ENCODE results near the gene WFS1. TPM values are rescaled to one million over a fixed set of nuclear protein-coding genes. Genes with fewer than 3 reads are reported as not detected.

The WFS1 gene
- total and polyA plus RNA-seq, 2 of the 4 experiments (the other 2 are of a cell fraction): 9.7 to 42.4 TPM

DNA sequence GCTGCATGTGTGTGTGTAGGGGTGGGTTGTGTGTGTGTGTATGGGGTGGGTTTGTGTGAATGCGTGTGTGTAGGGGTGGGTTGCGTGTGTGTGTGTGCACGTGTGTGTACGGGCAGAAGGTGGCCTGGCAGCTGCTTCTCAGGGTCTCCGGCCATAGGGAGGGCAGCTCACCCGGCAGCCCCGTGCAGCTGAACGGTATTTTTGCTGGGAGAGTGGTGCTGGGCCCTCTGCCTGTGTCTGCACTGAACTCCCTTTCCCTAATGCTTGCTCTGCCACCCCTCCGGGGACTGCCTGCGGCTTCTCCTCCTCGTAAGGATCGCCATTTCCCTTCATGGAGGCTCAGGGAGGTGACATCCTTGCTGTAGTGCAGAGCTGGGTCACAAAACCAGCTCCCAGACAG lies 30.2 kb downstream of the WFS1 start:
- Histone ChIP-seq H4K20me1 (ENCODE audit: insufficient read depth, low read length) (peaks cover 9% of the 10 kb centered on the region), H3K14ac (replicated peaks; ENCODE audit: low read depth, low read length) (no peak overlapping the region), H3K56ac (ENCODE audit: extremely low read depth, insufficient read depth, low read length) (no peak overlapping the region), H3K9me1 (ENCODE audit: insufficient read depth, low read length) (peaks cover 19% of the 10 kb centered on the region), H3K4ac (ENCODE audit: low read depth, low read length) (no peak overlapping the region), H2AK5ac (ENCODE audit: low read depth, low read length) (no peak overlapping the region), H4K5ac (ENCODE audit: low read depth, low read length) (no peak overlapping the region), H3K4me2 (ENCODE audit: low read depth, low read length) (no peak overlapping the region), H2BK120ac (ENCODE audit: low read depth, low read length) (no peak overlapping the region), H3K18ac (ENCODE audit: low read depth, low read length) (no peak overlapping the region), H3K9ac (ENCODE audit: low read depth, low read length) (no peak overlapping the region), H3K36me3 (ENCODE audit: control insufficient read depth, insufficient read depth, low read length) (peaks cover 65% of the 10 kb centered on the region), H2AFZ (replicated peaks; ENCODE audit: low read length, poor library complexity) (no peak overlapping the region), H2BK15ac (ENCODE audit: low read depth, low read length) (no peak overlapping the region), H2BK20ac (ENCODE audit: low read depth, low read length) (no peak overlapping the region), H2BK5ac (ENCODE audit: low read depth, low read length, poor library complexity, severe bottlenecking) (peak overlapping the region; percentile 52), H3K79me1 (ENCODE audit: low read depth in 1 of 2, low read length in 2 of 2) (no peaks in the 10 kb centered on the region), H2AK9ac (replicated peaks; ENCODE audit: low read depth, low read length, poor library complexity) (peak overlapping the region; percentile 16), H3K27ac (ENCODE audit: insufficient read depth, low read length) (no peak overlapping the region), H3K23ac (ENCODE audit: low read depth, low read length) (no peak overlapping the region), H4K8ac (ENCODE audit: low read depth in 2 of 2, low read length in 2 of 2) (no peak overlapping the region), H3K9me3 (ENCODE audit: control insufficient read depth, insufficient read depth, low read length) (no peaks in the 10 kb centered on the region), H4K91ac (ENCODE audit: insufficient read depth, low read depth, low read length) (no peak overlapping the region), H3K27me3 (ENCODE audit: control insufficient read depth, insufficient read depth, low read length) (no peaks in the 10 kb centered on the region), H3K4me1 (ENCODE audit: control insufficient read depth, insufficient read depth, low read length) (peaks cover 2% of the 10 kb centered on the region; the same call in 1 of the 2 replicates), H3K4me3 (ENCODE audit: insufficient read depth, low read depth, low read length) (no peak overlapping the region)
- TF ChIP-seq CEBPB (IDR thresholded peaks at IDR 0.05; ENCODE audit: low read depth, low read length): no peak
- no peak for TF ChIP-seq USF2 (IDR thresholded peaks at IDR 0.05; ENCODE audit: low read depth, low read length)
- no peak for TF ChIP-seq CTCF (conservative IDR thresholded peaks at IDR 0.05; ENCODE audit: low read depth, low read length)
- no peak for TF ChIP-seq NFE2L2 (IDR thresholded peaks at IDR 0.05; ENCODE audit: low read depth, low read length)
- no peak for TF ChIP-seq ELK1 (IDR thresholded peaks at IDR 0.05; ENCODE audit: borderline replicate concordance, low read depth, low read length)
- no peak for TF ChIP-seq FOS (IDR thresholded peaks at IDR 0.05; ENCODE audit: low read depth, low read length)
- no peak for TF ChIP-seq CHD1 (IDR thresholded peaks at IDR 0.05; ENCODE audit: low read depth, low read length)
- no peak for TF ChIP-seq MAZ (IDR thresholded peaks at IDR 0.05; ENCODE audit: borderline replicate concordance, low read depth, low read length)
- no peak for TF ChIP-seq MXI1 (IDR thresholded peaks at IDR 0.05; ENCODE audit: borderline replicate concordance, low read depth, low read length)
- TF ChIP-seq RFX5 (IDR thresholded peaks at IDR 0.05; ENCODE audit: low read depth, low read length): no peak
- TF ChIP-seq MAFK (IDR thresholded peaks at IDR 0.05; ENCODE audit: low read depth, low read length): no peak
- no peak for TF ChIP-seq BHLHE40 (IDR thresholded peaks at IDR 0.05; ENCODE audit: low read depth, low read length)
- no peak for TF ChIP-seq RCOR1 (IDR thresholded peaks at IDR 0.05; ENCODE audit: insufficient replicate concordance, low read length)
- TF ChIP-seq POLR2A (IDR thresholded peaks at IDR 0.05; ENCODE audit: low read depth, low read length): no peak
- intact Hi-C loops (cut with micrococcal nuclease) (no loop called here), in situ Hi-C loops (cut with MboI; ENCODE audit: low sequenced_read_pairs) (no loop called here), dilution Hi-C loops (cut with HindIII; ENCODE audit: low sequenced_read_pairs, unreplicated experiment) (no loop called here)
- ChIA-PET POLR2A (ENCODE audit: unreplicated experiment) (no interaction called here), CTCF (no interaction called here)
- 96% methylated on average over 4 of the region's 12 CpGs; no CpG with 5 or more reads in 1 of the 2 experiments for WGBS, 2 experiments (ENCODE audit: extremely low coverage in 2 of 2, insufficient read length in 1 of 2)
- DNase-seq: no peak
- ATAC-seq (ENCODE audit: low read depth): no peak
- no TSS peak for BruUV-seq (replicated peaks)

All from IMR-90 (cell line).